Measurements from ENCODE around the gene SPIRE1. TPM values are rescaled to one million over a fixed set of nuclear protein-coding genes. Genes with fewer than 3 reads are reported as not detected.

Gene SPIRE1
- total RNA-seq, 2 experiments from 2014 or later, result 0.99 to 1.4 TPM

DNA sequence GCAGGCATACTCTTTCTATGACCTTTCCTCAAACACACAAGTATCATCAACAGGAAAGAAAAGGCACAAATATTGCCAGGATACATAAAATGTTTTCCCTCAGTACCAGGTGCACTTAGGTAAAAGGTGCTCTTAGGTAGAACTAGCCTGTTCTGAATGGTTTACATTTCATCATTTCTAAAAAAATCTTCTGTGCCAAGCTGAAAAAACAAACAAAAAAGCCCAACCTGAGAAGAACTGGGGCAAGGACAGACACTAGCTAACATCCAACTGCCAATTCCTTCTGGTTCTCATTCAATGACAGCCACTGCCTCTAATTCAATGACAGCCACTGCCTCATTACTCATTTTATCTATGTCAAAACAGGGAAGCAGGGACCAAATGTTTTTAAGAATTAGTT lies 68.5 kb downstream of the SPIRE1 start:
- no peaks in the 10 kb centered on the region for H3K36me3 ChIP-seq (ENCODE audit: insufficient read depth, low read length)

GRCh38 chr18:12586956-12587355 lies 71.0 kb downstream of the SPIRE1 start:
- ATAC-seq (ENCODE audit: poor library complexity), result no peak
- ChIA-PET CTCF (no interaction called here), POLR2A (no interaction called here)
- Mint-ChIP-seq H3K27me3 (no peaks in the 10 kb centered on the region), H3K27ac (no peak overlapping the region), H3K36me3 (ENCODE audit: low read depth) (no peaks in the 10 kb centered on the region), H3K9me3 (no peaks in the 10 kb centered on the region), H3K4me1 (ENCODE audit: low read depth) (no peaks in the 10 kb centered on the region), H3K4me3 (no peak overlapping the region)
- Histone ChIP-seq H3K36me3 (ENCODE audit: insufficient read depth, low read length) (no peaks in the 10 kb centered on the region), H3K27ac (ENCODE audit: low read depth in 1 of 2, low read length in 2 of 2) (no peak overlapping the region), H3K4me1 (ENCODE audit: insufficient read depth, low read length) (no peaks in the 10 kb centered on the region), H3K27me3 (ENCODE audit: control insufficient read depth in 1 of 2, insufficient read depth in 2 of 2, low read length in 2 of 2) (no peaks in the 10 kb centered on the region), H3K4me3 (ENCODE audit: low read length) (no peak overlapping the region), H3K9me3 (ENCODE audit: control insufficient read depth in 1 of 2, insufficient read depth in 1 of 2, low read length in 2 of 2) (no peaks in the 10 kb centered on the region)
- intact Hi-C loops (cut with DNase I, micrococcal nuclease), result no loop called here
- TF ChIP-seq CTCF (IDR thresholded peaks at IDR 0.05), result no peak
- no peak for DNase-seq

More for the DNA sequence above, 68.5 kb downstream of the SPIRE1 start:
- DNase-seq (no peak), ATAC-seq (ENCODE audit: poor library complexity) (no peak)
- H3K4me3 ChIP-seq (ENCODE audit: low read length), result no peak overlapping the region
- Mint-ChIP-seq H3K36me3 (ENCODE audit: low read depth) (no peaks in the 10 kb centered on the region), H3K27me3 (no peaks in the 10 kb centered on the region), H3K9me3 (no peaks in the 10 kb centered on the region), H3K27ac (no peak overlapping the region), H3K4me3 (no peak overlapping the region), H3K4me1 (ENCODE audit: low read depth) (no peaks in the 10 kb centered on the region)
- intact Hi-C loops (cut with DNase I, micrococcal nuclease), result no loop called here
- H3K27me3 ChIP-seq (ENCODE audit: control insufficient read depth in 1 of 2, insufficient read depth in 2 of 2, low read length in 2 of 2), result no peaks in the 10 kb centered on the region
- no peaks in the 10 kb centered on the region for H3K9me3 ChIP-seq (ENCODE audit: control insufficient read depth in 1 of 2, insufficient read depth in 1 of 2, low read length in 2 of 2)
- no peak overlapping the region for H3K27ac ChIP-seq (ENCODE audit: low read depth in 1 of 2, low read length in 2 of 2)
- no peak for TF ChIP-seq CTCF (IDR thresholded peaks at IDR 0.05)
- CTCF ChIA-PET, result interaction anchor here (1.4 kb wide), 1 partner anchor 10 kb away, joined by 4 read pairs; no protein-coding TSS in a partner anchor
- POLR2A ChIA-PET, result no interaction called here
- no peaks in the 10 kb centered on the region for H3K4me1 ChIP-seq (ENCODE audit: insufficient read depth, low read length)

DNA sequence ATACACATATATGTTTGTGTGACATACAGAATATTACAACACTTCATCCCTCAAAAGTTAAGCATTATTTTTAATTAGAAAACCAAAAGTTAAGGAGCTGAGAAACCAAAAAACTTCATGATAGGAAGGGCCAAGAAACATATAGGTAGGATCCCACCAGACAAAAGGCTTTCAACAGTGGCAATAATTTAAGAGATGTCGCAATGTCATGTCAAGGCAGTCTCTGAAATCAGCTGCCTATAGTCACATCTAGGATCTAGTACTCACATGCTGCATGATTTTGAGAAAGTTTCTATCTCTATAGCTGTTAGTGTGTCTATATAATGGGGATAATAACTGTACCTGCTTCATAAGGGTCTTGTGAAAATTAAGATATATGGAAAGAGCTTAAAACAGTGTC lies 72.7 kb downstream of the SPIRE1 start:
- H3K27me3 Mint-ChIP-seq, result no peaks in the 10 kb centered on the region
- ChIA-PET POLR2A (no interaction called here), CTCF (no interaction called here)
- H3K4me1 Mint-ChIP-seq (ENCODE audit: low read depth), result no peaks in the 10 kb centered on the region
- H3K36me3 Mint-ChIP-seq (ENCODE audit: low read depth), result no peaks in the 10 kb centered on the region
- H3K4me3 Mint-ChIP-seq, result no peak overlapping the region
- Histone ChIP-seq H3K36me3 (ENCODE audit: insufficient read depth, low read length) (no peaks in the 10 kb centered on the region), H3K27me3 (ENCODE audit: control insufficient read depth in 1 of 2, insufficient read depth in 2 of 2, low read length in 2 of 2) (no peaks in the 10 kb centered on the region), H3K9me3 (ENCODE audit: control insufficient read depth in 1 of 2, insufficient read depth in 1 of 2, low read length in 2 of 2) (no peaks in the 10 kb centered on the region), H3K27ac (ENCODE audit: low read depth in 1 of 2, low read length in 2 of 2) (no peak overlapping the region), H3K4me3 (ENCODE audit: low read length) (no peak overlapping the region), H3K4me1 (ENCODE audit: insufficient read depth, low read length) (no peaks in the 10 kb centered on the region)
- intact Hi-C loops (cut with DNase I, micrococcal nuclease), result no loop called here
- no peak for ATAC-seq (ENCODE audit: poor library complexity)
- no peak for DNase-seq
- no peak overlapping the region for H3K27ac Mint-ChIP-seq
- H3K9me3 Mint-ChIP-seq, result no peaks in the 10 kb centered on the region
- no peak for TF ChIP-seq CTCF (IDR thresholded peaks at IDR 0.05)

All from CD4-positive, alpha-beta T cell (primary cell).